Globus pallidus (tissue), 1 donor: ENCODE measurements around the gene PTPN3.
"Not testable (repeated sequence)": the region's sequence is repeated elsewhere in the genome, so short reads cannot be mapped to it uniquely, and the experiment has no call there.

Experiments used
- DNase-seq: peaks from one replicate; pipeline ENCODE4 v3.0.0-alpha.2; 2015; ENCODE audit warnings: low spot score

The PTPN3 gene

GRCh38 chr9:109387206-109387605 is 110.9 kb downstream of the PTPN3 start:
- DNase-seq = no peak

- no peak for DNase-seq
Measured at GRCh38 chr9:109385499-109385898, 112.6 kb downstream of the PTPN3 start.

GRCh38 chr9:109383947-109384346 is 114.2 kb downstream of the PTPN3 start:
- DNase-seq = no peak

- DNase-seq = no peak
Measured at GRCh38 chr9:109383356-109383755, 114.8 kb downstream of the PTPN3 start.

- no peak for DNase-seq
Measured at GRCh38 chr9:109382585-109382984, 115.5 kb downstream of the PTPN3 start.

GRCh38 chr9:109382182-109382581 is 115.9 kb downstream of the PTPN3 start:
- no peak for DNase-seq

GRCh38 chr9:109381011-109381729 is 116.9 kb downstream of the PTPN3 start:
- no peak for DNase-seq

GRCh38 chr9:109379513-109379912 is 118.6 kb downstream of the PTPN3 start:
- no peak for DNase-seq

- no peak for DNase-seq
Measured at GRCh38 chr9:109378316-109378715, 119.8 kb downstream of the PTPN3 start.

- DNase-seq = no peak
Measured at GRCh38 chr9:109372246-109372645, 125.9 kb downstream of the PTPN3 start.

- no peak for DNase-seq
Measured at GRCh38 chr9:109371374-109371773, 126.7 kb downstream of the PTPN3 start.

GRCh38 chr9:109369285-109369684 is 128.8 kb downstream of the PTPN3 start:
- no peak for DNase-seq

GRCh38 chr9:109360771-109361170 is 137.3 kb downstream of the PTPN3 start:
- DNase-seq = no peak

GRCh38 chr9:109358968-109359603 is 139.0 kb downstream of the PTPN3 start:
- not testable (repeated sequence) for DNase-seq

- no peak for DNase-seq
Measured at GRCh38 chr9:109355564-109356297, 142.4 kb downstream of the PTPN3 start.

- DNase-seq = no peak
Measured at GRCh38 chr9:109354190-109354589, 143.9 kb downstream of the PTPN3 start.

GRCh38 chr9:109351032-109351431 is 147.1 kb downstream of the PTPN3 start:
- DNase-seq = no peak

GRCh38 chr9:109349421-109349846 is 148.7 kb downstream of the PTPN3 start:
- peak; percentile 32 for DNase-seq

GRCh38 chr9:109346904-109347303 is 151.2 kb downstream of the PTPN3 start:
- DNase-seq = no peak

- no peak for DNase-seq
Measured at GRCh38 chr9:109344866-109345265, 153.2 kb downstream of the PTPN3 start.

GRCh38 chr9:109342878-109343277 is 155.2 kb downstream of the PTPN3 start:
- no peak for DNase-seq

- DNase-seq = no peak
Measured at GRCh38 chr9:109341561-109341960, 156.5 kb downstream of the PTPN3 start.

GRCh38 chr9:109340979-109341378 is 157.1 kb downstream of the PTPN3 start:
- not testable (repeated sequence) for DNase-seq
